ENCODE data around the gene ANO8. TPM values are rescaled to one million over a fixed set of nuclear protein-coding genes. Genes with fewer than 3 reads are reported as not detected.
A peak's percentile ranks its signal among the peaks of the same experiment; 100 is the strongest.

Gene ANO8
- total RNA-seq, 4 donors from 2014 or later = 6.7 to 73.0 (median 10.3) TPM

DNA sequence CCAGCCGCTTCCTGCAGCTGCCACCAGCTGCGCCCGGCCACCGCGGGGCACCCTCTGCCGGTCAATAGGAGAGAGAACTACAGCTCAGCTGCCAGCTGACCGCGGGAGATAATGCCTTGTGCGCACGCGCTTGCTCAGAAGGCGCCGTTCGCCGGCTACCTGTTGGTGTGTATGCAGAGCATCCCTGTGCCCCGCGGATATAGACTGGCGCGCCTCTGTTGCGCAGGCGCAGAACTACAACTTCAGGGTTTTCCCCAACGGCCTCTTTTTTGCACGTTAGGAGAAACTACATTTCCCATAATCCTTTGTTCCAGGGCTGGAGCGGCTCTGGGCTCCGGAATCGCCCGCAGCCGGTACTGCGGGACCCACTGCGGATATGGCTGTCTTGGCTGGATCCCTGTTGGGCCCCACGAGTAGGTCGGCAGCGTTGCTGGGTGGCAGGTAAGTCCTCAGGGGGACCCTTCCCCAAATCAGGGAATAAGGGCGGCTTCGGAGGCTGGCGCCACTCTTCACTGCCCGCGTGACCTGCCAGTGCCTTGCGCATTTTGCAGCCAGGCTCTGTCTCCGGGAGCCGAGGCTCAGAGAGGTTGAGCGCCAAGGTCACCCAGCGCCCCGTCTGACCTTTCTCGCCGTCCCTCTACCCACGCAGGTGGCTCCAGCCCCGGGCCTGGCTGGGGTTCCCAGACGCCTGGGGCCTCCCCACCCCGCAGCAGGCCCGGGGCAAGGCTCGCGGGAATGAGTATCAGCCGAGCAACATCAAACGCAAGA is 29.0 kb downstream of the ANO8 start, which contains the start of gene MRPL34:
MRPL34 (plus strand) TSS at position 356 of the 768 bp plus-strand sequence; CDS start at position 377, 21 bp downstream.
- H3K36me3 ChIP-seq = no peaks in the 10 kb centered on the region
- H3K27me3 ChIP-seq = no peaks in the 10 kb centered on the region
- no peaks in the 10 kb centered on the region for H3K9me3 ChIP-seq
- peak within 1 kb of the TSS; percentile 90 to 98 (median 94) for H3K27ac ChIP-seq
- peak within 1 kb of the TSS; percentile 28 to 70 (median 59) for H3K4me3 ChIP-seq
- in situ Hi-C loops (cut with MboI; ENCODE audit: low pct_ligation_motif_present in 1 of 4, low pct_unique_long_range_greater_than_20kb in 1 of 4, low sequenced_read_pairs in 3 of 4) = no loop called here
- WGBS, 2 donors (ENCODE audit: low coverage in 1 of 2) = 0% methylated on average over 44 of the region's 55 CpGs; no CpG with 5 or more reads in 1 of the 2 donors
- peaks cover 42 to 66% (median 50%) of the 10 kb centered on the region in 4 donors for H3K4me1 ChIP-seq
- DNase-seq = peak; percentile 98
- intact Hi-C loops (cut with DNase I; ENCODE audit: low total_unique reads) = no loop called here
- TF ChIP-seq POLR2A (IDR thresholded peaks at IDR 0.05) (peak; percentile 72), CTCF (IDR thresholded peaks at IDR 0.05) (peak; percentile 68 to 98 (median 76)), EP300 (IDR thresholded peaks at IDR 0.05; ENCODE audit: low read depth) (no peak), POLR2AphosphoS5 (IDR thresholded peaks at IDR 0.05) (peak in 2 of 3 donors; percentile 98)

DNA sequence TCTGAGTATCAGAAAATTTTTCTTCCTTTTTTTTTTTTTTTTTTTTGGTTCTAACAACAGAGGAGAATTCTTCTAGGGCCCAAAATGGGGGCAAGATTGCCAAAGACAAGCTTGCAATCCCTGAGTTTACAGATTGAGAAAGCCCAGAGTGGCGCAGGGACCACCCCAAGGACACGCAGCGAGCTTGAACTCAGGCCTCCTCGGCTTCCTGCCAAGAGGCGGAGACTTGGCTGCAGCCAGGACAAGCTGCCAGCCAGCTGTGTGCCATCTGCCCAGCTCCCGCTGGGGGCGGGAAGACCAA is 29.5 kb downstream of the ANO8 start:
- Histone ChIP-seq H3K4me1 (peaks cover 37 to 61% (median 45%) of the 10 kb centered on the region in 4 donors), H3K27me3 (no peaks in the 10 kb centered on the region), H3K4me3 (peak overlapping the region in 2 of 4 donors; percentile 66 to 70), H3K27ac (peak overlapping the region; percentile 90 to 98 (median 94)), H3K36me3 (no peaks in the 10 kb centered on the region), H3K9me3 (no peaks in the 10 kb centered on the region)
- no peak for DNase-seq
- 0 to 2% methylated on average over 3 to 7 of the region's 7 CpGs for WGBS, 2 donors (ENCODE audit: low coverage in 1 of 2)
- in situ Hi-C loops (cut with MboI; ENCODE audit: low pct_ligation_motif_present in 1 of 4, low pct_unique_long_range_greater_than_20kb in 1 of 4, low sequenced_read_pairs in 3 of 4) (no loop called here), intact Hi-C loops (cut with DNase I; ENCODE audit: low total_unique reads) (no loop called here)
- TF ChIP-seq CTCF (IDR thresholded peaks at IDR 0.05) (no peak), POLR2AphosphoS5 (IDR thresholded peaks at IDR 0.05) (peak in 1 of 3 donors; percentile 99), EP300 (IDR thresholded peaks at IDR 0.05; ENCODE audit: low read depth) (peak; percentile 87)

DNA sequence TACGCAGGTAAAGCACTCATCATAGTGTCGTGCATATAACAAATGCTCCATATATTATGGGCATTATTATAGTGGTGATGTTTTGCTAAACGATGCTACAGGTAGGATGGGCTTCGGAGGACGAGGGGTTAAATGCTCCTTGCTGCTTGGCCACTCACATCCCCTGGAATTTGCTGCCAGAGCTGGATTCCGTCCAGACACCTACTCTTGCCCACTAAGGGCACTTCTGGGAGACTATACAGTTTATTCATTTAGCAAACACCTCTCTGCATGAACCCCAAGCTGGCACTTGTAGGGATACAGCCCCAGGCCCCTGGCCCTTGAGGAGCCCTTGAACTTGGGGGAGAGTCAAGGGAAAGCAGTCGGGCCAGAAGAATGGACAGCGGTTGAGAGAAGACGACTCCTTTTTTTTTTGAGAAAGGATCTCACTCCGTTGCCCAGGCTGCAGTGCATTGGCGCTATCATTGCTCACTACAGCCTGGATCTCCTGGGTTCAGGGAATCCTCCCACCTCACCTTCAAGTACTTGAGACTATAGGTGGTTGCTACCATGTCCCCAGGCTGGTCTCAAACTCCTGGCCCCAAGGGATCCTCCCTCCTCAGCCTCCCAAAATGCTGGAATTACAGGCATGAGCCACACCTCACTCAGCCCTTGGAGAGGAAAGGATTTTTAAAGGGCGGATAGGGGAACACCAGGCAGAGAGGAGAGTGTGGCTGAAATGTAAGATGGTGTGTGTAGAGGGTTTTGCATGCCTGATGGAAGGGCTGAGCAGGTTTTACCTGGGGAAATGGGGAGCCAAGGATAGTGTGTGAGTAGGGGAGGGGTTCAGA is 30.1 kb downstream of the ANO8 start:
- H3K4me1 ChIP-seq = peaks cover 34 to 57% (median 41%) of the 10 kb centered on the region in 4 donors
- no peaks in the 10 kb centered on the region for H3K36me3 ChIP-seq
- no peaks in the 10 kb centered on the region for H3K9me3 ChIP-seq
- in situ Hi-C loops (cut with MboI; ENCODE audit: low pct_ligation_motif_present in 1 of 4, low pct_unique_long_range_greater_than_20kb in 1 of 4, low sequenced_read_pairs in 3 of 4) = no loop called here
- DNase-seq = no peak
- no peaks in the 10 kb centered on the region for H3K27me3 ChIP-seq
- 60 to 65% methylated on average over 3 to 12 of the region's 12 CpGs for WGBS, 2 donors (ENCODE audit: low coverage in 1 of 2)
- H3K4me3 ChIP-seq = peak overlapping the region in 2 of 4 donors; percentile 66 to 70
- no peak for TF ChIP-seq POLR2A (IDR thresholded peaks at IDR 0.05)
- TF ChIP-seq POLR2AphosphoS5 (IDR thresholded peaks at IDR 0.05) = no peak
- TF ChIP-seq CTCF (IDR thresholded peaks at IDR 0.05) = no peak
- TF ChIP-seq EP300 (IDR thresholded peaks at IDR 0.05; ENCODE audit: low read depth) = no peak
- peak overlapping the region; percentile 90 to 98 (median 94) for H3K27ac ChIP-seq
- intact Hi-C loops (cut with DNase I; ENCODE audit: low total_unique reads) = no loop called here

DNA sequence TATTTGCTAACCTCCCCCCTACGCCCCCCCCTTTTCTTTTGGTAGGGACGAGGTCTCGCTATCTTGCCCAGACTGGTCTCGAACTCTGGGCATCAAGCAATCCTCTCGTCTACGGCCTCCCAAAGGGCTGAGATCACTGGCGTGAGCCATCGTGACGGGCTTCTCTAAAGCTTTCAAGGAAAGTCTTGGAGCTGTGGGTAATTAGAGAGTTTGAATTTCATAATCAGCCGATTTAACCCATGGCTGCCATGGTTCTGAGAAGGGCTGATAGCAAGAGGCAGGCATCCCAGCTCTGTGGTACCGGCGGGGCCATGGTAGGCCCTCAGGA is 30.8 kb downstream of the ANO8 start:
- in situ Hi-C loops (cut with MboI; ENCODE audit: low pct_ligation_motif_present in 1 of 4, low pct_unique_long_range_greater_than_20kb in 1 of 4, low sequenced_read_pairs in 3 of 4) (no loop called here), intact Hi-C loops (cut with DNase I; ENCODE audit: low total_unique reads) (no loop called here)
- H3K9me3 ChIP-seq = no peaks in the 10 kb centered on the region
- H3K27ac ChIP-seq = peak overlapping the region; percentile 90 to 98 (median 94)
- no peak overlapping the region for H3K4me3 ChIP-seq
- H3K36me3 ChIP-seq = no peaks in the 10 kb centered on the region
- H3K27me3 ChIP-seq = no peaks in the 10 kb centered on the region
- no peak for DNase-seq
- TF ChIP-seq EP300 (IDR thresholded peaks at IDR 0.05; ENCODE audit: low read depth) = no peak
- TF ChIP-seq POLR2A (IDR thresholded peaks at IDR 0.05) = no peak
- TF ChIP-seq CTCF (IDR thresholded peaks at IDR 0.05) = no peak
- no peak for TF ChIP-seq POLR2AphosphoS5 (IDR thresholded peaks at IDR 0.05)
- WGBS, 2 donors (ENCODE audit: low coverage in 1 of 2) = 73% methylated on average over 12 of the region's 12 CpGs; no CpG with 5 or more reads in 1 of the 2 donors
- H3K4me1 ChIP-seq = peaks cover 34 to 55% (median 39%) of the 10 kb centered on the region in 4 donors

Measured in transverse colon (tissue), 4 donors.